HG02759 (cell line): ENCODE results near the gene COL21A1.

Source experiments
- ATAC-seq: cut with Tn5 transposase; IDR thresholded peaks from one replicate; pipeline ENCODE4 v1.9.1; 2021; ENCODE audit warnings: mild to moderate bottlenecking, moderate library complexity; ENCODE audit not compliant: unreplicated experiment

COL21A1 gene

GRCh38 chr6:56246541-56246880, 869 bp downstream of the COL21A1 start:
- no peak for ATAC-seq

DNA sequence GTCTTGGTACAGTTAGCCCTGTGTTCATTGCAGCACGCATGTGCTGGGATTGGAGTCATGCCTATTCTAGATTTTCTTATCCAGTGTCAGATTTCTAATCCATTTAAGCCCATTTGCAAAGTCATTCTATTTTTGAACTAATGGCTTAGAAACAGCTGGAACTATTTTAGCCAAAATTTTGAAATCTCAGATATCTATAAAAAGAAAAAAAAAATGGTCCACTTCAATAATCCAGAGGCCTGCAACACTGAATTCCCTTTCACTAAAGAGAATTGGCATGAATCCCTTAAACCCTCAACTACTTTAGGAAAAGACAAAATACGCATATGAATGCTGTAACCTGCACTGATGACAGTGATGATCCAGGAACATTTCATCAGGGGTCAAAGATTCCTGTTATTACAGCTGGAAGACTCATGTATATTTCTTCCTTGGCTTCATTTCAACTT, 1.5 kb downstream of the COL21A1 start:
- ATAC-seq: no peak

DNA sequence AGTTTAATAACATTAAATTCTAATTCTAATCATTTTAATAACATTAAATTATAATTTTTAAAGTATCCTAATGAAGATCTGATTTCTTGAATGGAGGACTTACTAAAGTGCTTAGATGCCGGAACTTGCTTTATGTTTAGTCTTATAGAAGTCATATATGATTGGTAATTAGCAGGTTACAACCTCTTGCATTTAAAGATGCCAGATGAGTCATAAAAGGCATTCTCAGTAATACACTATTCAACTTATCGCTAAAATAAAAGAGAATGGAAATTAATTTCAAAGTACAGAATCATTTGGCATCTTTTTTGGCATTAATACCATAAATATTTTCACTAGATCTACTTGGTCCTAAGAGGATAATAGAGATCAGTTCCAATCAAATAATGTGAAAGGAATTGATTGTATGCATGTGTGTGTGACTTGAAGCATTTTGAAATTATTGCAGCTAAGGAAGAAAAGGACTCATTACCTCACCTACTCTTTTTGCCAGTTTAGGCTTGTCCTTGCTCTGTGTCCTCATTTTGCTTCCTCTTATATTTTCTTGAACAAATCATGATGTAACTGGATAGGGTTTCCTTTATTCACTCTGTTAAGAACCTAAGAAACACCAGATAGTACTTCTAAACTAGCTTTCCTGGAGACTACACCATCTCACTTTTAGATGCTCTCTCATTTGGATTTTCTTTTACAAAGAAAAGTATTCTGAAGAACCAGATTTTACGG, 2.7 kb downstream of the COL21A1 start:
- no peak for ATAC-seq

DNA sequence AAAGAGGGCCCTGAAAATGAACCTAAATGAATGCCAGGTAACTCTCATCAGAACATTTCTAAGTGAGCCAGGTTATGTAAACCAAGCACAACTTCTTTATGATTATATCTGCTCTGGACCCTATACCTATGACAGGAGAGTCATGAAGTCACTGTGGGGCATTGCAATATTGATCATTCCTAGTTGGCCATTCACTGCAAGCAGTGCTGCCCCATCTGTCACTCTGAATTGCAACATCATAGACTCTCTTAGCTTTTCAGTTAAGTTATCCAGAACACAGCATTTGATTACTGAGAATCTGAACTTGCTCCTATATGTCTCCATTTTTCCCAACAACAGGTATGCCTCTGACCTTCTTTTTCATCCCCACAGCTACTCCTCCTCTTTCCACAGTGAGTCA, 3.3 kb downstream of the COL21A1 start:
- no peak for ATAC-seq

DNA sequence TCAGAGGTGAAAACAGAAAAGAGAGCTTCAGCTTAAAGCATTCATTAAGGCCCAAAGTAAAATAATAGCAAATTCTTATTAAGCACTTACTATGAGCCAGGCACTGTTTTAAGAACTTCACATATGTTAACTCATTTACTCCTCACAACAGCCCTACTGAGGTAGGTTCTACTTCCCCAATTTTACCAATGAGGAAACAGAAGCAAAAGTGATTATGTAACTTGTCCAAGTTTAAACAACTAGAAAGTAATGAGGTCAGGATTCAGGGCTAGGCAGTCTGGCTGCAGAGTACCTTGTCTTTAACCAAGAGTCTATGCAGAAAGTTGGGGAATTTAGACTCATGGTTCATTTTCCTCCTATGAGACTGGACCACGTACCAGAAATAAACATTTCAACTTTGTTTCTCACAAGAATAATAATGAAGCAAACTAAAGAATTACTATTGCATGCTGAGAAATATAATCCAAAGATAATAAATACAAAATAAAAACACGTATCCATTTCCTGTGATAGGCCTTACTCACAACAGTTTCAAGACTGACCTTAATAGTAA, 3.8 kb downstream of the COL21A1 start:
- no peak for ATAC-seq

GRCh38 chr6:56242346-56242745, 5.0 kb downstream of the COL21A1 start:
- ATAC-seq: no peak

DNA sequence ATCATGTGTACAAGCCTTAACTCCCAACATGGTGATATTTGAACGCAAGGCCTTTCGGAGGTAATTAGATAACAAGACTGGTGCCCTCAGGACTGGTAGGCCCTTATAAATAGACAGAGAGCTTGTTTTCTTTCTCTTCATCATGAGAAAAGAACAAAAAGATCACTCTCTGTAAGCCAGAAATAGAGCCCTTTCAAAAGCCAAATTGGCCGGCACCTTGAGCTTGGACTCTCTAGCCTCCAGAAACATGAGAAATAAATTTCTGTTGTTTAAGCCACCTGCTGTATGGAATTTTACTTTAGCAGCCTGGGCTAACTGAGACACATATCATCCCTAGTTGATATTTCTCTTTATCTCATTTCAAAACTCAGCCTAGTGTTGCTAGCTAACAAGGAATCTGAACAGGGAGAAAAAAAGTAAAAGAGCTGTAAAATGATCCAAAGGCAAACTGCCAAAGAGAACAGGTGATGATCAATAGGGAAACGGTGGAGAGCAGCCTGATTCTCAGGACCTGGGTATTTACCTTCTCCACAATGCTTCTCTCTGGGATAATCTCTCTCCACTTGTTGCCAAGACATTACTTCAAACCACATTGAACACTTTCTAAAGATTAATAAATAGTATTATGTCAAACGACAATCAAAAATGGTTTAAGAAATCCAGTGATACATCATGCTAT, 6.1 kb downstream of the COL21A1 start:
- ATAC-seq: no peak

DNA sequence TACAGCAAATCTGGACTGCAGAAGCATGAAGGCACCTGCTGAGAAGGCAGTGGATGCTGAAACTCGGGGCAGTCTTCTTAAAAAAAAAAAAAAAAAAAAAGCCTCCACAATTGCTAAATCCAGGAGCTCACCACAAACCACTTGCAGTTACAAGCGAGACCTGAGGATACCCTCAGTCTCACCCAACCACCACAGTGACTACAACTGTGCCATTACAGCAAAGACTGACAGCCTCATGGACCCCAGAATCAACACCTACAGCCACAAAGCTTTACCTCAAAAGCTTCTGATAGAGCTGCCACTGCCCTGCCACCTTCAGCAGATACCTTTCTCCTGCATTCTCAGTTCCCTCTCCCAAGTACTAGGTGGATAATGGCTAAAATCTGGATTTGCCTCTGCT, 9.0 kb downstream of the COL21A1 start:
- no peak for ATAC-seq

DNA sequence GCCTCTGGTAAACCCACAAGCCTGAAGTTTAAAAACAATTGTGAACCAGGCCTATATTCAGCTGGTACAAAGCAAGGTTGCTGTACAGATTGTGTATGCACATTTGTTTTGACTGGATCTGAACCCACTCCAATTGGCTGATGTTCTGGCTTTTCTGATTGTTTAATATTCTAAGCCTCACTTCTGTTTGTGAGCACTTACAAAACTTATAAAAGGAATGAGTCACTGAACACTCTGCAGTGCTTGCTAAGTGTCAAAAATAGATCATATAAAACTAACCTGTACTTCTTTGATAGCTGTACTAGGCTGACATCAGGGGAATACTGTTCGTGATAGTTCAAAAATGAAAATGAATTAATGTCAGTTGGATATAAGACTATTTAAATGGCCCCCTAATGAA, 12.1 kb downstream of the COL21A1 start:
- ATAC-seq: no peak

GRCh38 chr6:56232436-56232835, 14.9 kb downstream of the COL21A1 start:
- ATAC-seq: no peak

GRCh38 chr6:56231827-56232226, 15.6 kb downstream of the COL21A1 start:
- no peak for ATAC-seq

GRCh38 chr6:56230976-56231566, 16.3 kb downstream of the COL21A1 start:
- ATAC-seq: no peak

GRCh38 chr6:56227071-56227879, 20.1 kb downstream of the COL21A1 start:
- no peak for ATAC-seq

- no peak for ATAC-seq
Measured at GRCh38 chr6:56223995-56224394, 23.4 kb downstream of the COL21A1 start.

GRCh38 chr6:56222499-56222898, 24.9 kb downstream of the COL21A1 start:
- ATAC-seq: no peak

GRCh38 chr6:56220078-56220477, 27.3 kb downstream of the COL21A1 start:
- no peak for ATAC-seq

DNA sequence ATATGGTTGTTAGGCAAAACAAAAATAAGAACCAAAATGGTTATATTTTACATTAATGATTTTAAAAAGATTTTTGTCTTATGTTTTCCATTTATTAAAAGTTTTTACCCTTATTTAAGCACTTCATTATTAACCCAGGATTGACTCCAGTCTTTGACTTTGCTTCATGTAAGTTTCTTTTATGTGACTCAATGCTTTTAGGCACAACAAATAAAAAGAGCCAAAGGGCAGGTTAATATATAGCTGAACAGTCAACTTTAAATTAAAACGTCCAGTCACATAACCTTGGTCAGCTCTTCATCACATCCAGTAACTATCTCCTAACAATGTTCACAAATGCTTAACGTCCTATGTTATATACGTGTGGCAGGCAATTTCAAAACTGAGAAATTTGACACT, 32.7 kb downstream of the COL21A1 start:
- ATAC-seq: no peak

DNA sequence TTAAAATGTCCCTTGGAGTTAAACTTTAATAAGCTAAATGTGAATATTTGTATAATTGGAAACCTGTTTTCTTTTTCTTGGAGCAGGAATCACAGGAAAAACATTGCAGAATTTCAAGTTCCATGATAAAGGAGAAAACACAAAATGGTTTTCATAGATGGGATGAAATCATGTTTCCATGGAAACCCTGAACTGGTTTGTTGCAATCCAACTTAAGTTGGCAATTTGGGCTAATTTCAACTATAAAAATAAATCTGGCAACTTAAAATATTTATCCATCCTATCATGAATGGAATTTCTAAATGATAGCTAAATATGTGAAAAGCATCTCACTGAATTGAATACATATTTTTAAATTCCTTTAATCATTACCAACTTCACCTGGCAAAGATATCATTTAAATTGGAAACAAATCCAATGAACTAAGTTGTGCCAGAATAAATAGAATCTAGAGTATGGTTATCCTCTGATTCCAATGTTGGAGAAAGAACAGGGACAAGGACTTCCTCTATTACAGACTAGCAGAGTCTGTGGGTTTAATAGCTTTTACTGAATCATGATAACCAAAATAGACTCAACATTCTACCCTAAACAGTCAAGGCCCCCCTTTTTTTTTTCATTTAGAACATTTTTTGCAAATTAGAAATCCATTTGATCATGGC, 33.2 kb downstream of the COL21A1 start:
- ATAC-seq: no peak

- no peak for ATAC-seq
Measured at GRCh38 chr6:56211724-56212123, 35.7 kb downstream of the COL21A1 start.

GRCh38 chr6:56204134-56204533, 43.2 kb downstream of the COL21A1 start:
- no peak for ATAC-seq

DNA sequence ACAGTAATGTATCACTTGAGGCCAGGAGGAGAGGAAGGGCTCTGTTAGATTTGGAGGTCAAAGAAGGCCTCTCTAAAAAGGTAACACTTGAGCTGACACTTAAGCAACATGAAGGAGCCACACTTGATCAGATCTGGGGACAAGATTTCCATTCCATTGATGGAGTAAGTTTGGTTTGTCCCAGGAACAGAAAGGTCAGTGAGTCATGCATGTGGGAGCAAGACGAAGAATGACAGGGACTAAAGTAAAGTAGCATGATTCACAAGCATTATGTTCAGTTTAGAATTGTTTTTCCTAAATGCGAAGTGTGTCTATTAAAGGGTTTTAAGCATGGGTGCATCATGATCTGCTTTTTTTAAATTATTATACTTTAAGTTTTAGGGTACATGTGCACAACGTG, 47.4 kb downstream of the COL21A1 start:
- ATAC-seq: no peak
